PC-3 (cell line): ENCODE data around the gene TSPEAR. TPM values are rescaled to one million over a fixed set of nuclear protein-coding genes. Genes with fewer than 3 reads are reported as not detected.

Experiments used
- ATAC-seq: fragments of 200-7000 bp; cut with Tn5 transposase; 2 replicates; pipeline ENCODE4 v1.9.1; 2020; ENCODE audit warnings: mild to moderate bottlenecking, moderate library complexity
- BruUV-seq: library from RNA; stranded (reverse); fragments of 400-500 nt; replicated peaks from 2 replicates; lab custom pipeline; 2021; lab: Mats Ljungman, UMichigan
- CTCF ChIA-PET: fragments of 300-600 bp; sonication (Branson Sonifier 250); formaldehyde crosslinking; loops from one replicate; lab custom pipeline; 2022; ENCODE audit warnings: antibody characterized with exemption; lab: Charles Lee
- POLR2A ChIA-PET: fragments of 300-600 bp; sonication (Branson Sonifier 250); formaldehyde crosslinking; loops from one replicate; lab custom pipeline; 2022; ENCODE audit warnings: antibody characterized with exemption; ENCODE audit not compliant: unreplicated experiment; lab: Charles Lee
- DNase-seq: peaks from one replicate; pipeline ENCODE4 v3.0.0-alpha.2; 2015
- H2AFZ ChIP-seq: fragments of 300-600 bp; sonication (generic); 2 replicates; pipeline ENCODE4 v1.6.0; 2016; ENCODE audit warnings: antibody characterized with exemption, low read length
- H3F3A ChIP-seq: fragments of 300-600 bp; sonication (generic); one replicate; pipeline ENCODE4 v1.6.0; 2017; ENCODE audit warnings: antibody characterized with exemption, low read length, control low read depth, mild to moderate bottlenecking; ENCODE audit not compliant: unreplicated experiment
- H3K27ac ChIP-seq: fragments of 300-600 bp; sonication (generic); 2 replicates; pipeline ENCODE4 v1.5.1; 2016; ENCODE audit warnings: mild to moderate bottlenecking, low read length
- H3K27me3 ChIP-seq: fragments of 300-600 bp; sonication (generic); 2 replicates; pipeline ENCODE4 v1.6.1; 2016; ENCODE audit warnings: low read length, mixed read lengths
- H3K36me3 ChIP-seq: fragments of 300-600 bp; sonication (generic); 2 replicates; pipeline ENCODE4 v1.6.1; 2016; ENCODE audit warnings: low read depth, mixed run types, low read length, mixed read lengths
- H3K4me1 ChIP-seq: fragments of 300-600 bp; sonication (generic); 2 replicates; pipeline ENCODE4 v1.5.1; 2016; ENCODE audit warnings: low read length; ENCODE audit not compliant: insufficient read depth
- H3K4me2 ChIP-seq: fragments of 300-600 bp; sonication (generic); 2 replicates; pipeline ENCODE4 v1.6.0; 2016; ENCODE audit warnings: low read length
- H3K4me3 ChIP-seq: fragments of 300-600 bp; sonication (generic); 2 replicates; pipeline ENCODE4 v1.5.1; 2016; ENCODE audit warnings: mild to moderate bottlenecking, low read length, mixed read lengths
- H3K79me2 ChIP-seq: fragments of 300-600 bp; sonication (generic); 2 replicates; pipeline ENCODE4 v1.6.1; 2017; ENCODE audit warnings: low read length, mixed read lengths
- H3K9ac ChIP-seq: fragments of 300-600 bp; sonication (generic); 2 replicates; pipeline ENCODE4 v1.6.0; 2016; ENCODE audit warnings: mild to moderate bottlenecking, low read length
- H3K9me2 ChIP-seq: fragments of 300-600 bp; sonication (generic); replicated peaks from 2 replicates; pipeline ENCODE4 v1.6.1; 2016; ENCODE audit warnings: mixed run types, low read length, mixed read lengths
- H3K9me3 ChIP-seq: fragments of 300-600 bp; sonication (generic); 2 replicates; pipeline ENCODE4 v1.6.1; 2016; ENCODE audit warnings: low read length, mixed read lengths
- H4K20me1 ChIP-seq: fragments of 300-600 bp; sonication (generic); 2 replicates; pipeline ENCODE4 v1.6.1; 2016; ENCODE audit warnings: low read length, mixed read lengths
- CTCF ChIP-seq: fragments of 300-600 bp; sonication (generic); conservative IDR thresholded peaks from 2 replicates; pipeline ENCODE4 v1.5.1; 2017; ENCODE audit warnings: antibody characterized with exemption, low read depth, mild to moderate bottlenecking, low read length
- EZH2 ChIP-seq: fragments of 300-600 bp; sonication (generic); IDR thresholded peaks from one replicate; pipeline ENCODE4 v1.6.1; 2017; ENCODE audit warnings: antibody characterized with exemption, mild to moderate bottlenecking, low read length; ENCODE audit not compliant: unreplicated experiment
- EZH2phosphoT487 ChIP-seq: fragments of 300-600 bp; sonication (generic); IDR thresholded peaks from 2 replicates; pipeline ENCODE4 v1.6.1; 2018; ENCODE audit warnings: mild to moderate bottlenecking, antibody characterized with exemption, low read length, borderline replicate concordance
- intact Hi-C: fragments of 100-400 bp; cut with micrococcal nuclease; formaldehyde crosslinking; loops from 2 replicates; pipeline ENCODE4 v1.9.0; 2023
- total RNA-seq: library from RNA; depleted of rRNA; stranded (reverse); fragments of >200 nt; gene quantifications from 2 replicates; pipeline ENCODE4 v1.2.3, GENCODE V29; 2014

TSPEAR gene
- total RNA-seq, 1 experiment from 2014 or later: 2.1 TPM

GRCh38 chr21:44759628-44760285, 48.4 kb upstream of the TSPEAR start:
- ChIA-PET CTCF (no interaction called here), POLR2A (no interaction called here)
- intact Hi-C loops: no loop called here
- H3K27me3 ChIP-seq: no peaks in the 10 kb centered on the region
- no peak overlapping the region for H2AFZ ChIP-seq
- H3K4me1 ChIP-seq: peaks cover 11% of the 10 kb centered on the region
- H3K4me2 ChIP-seq: no peak overlapping the region
- no peak overlapping the region for H3K9ac ChIP-seq
- TF ChIP-seq EZH2phosphoT487 (no peak), EZH2 (no peak), CTCF (no peak)
- BruUV-seq: no TSS peak
- H4K20me1 ChIP-seq: no peaks in the 10 kb centered on the region
- ATAC-seq: no peak
- no peaks in the 10 kb centered on the region for H3K9me2 ChIP-seq
- H3K36me3 ChIP-seq: no peaks in the 10 kb centered on the region
- no peak overlapping the region for H3K27ac ChIP-seq
- H3K4me3 ChIP-seq: no peak overlapping the region
- no peaks in the 10 kb centered on the region for H3K9me3 ChIP-seq
- no peak for DNase-seq
- no peaks in the 10 kb centered on the region for H3F3A ChIP-seq
- H3K79me2 ChIP-seq: no peaks in the 10 kb centered on the region

DNA sequence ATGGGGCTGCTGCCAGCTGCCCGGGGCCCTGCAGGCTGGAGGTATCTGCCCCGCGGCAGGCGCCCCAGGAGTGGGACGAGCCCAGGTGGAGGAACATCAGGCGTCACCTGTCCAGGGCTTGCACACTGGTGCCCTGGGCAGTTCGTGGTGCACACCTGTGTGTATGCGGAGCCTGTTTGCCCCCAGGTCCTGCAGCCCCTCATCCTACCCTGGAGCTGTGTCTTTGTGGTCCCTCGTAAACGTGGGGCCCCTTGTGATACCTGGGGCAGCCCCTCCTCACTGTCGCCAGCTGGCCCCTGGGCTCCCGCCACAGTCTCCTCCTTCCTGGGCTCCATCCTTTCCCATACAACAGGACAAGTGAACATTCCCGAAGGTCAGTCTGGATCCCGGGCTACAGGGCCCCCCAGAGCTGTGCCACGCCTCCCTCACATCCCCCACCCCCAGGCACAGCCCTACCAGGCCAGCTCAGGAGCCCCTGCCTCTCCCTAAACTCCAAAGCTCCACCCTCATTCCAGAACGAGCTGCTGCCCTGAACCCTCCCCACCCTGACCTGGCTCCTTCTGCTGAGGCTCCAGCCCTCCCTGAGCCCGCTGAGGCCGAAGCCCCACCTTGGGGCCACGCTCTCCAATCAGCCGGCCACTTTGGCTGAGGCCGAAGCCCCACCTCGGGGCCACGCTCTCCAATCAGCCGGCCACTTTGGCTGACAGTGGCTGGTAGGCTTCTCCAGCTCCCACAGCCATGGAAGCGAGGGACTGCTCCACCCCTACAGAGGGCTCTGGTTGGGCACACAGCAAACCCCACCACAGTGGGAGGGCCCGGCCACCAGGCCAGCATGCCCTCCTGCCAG, 47.6 kb upstream of the TSPEAR start:
- Histone ChIP-seq H3K9me3 (no peaks in the 10 kb centered on the region), H3K9me2 (no peaks in the 10 kb centered on the region), H3K4me1 (peaks cover 6% of the 10 kb centered on the region), H3K4me2 (no peak overlapping the region), H3K79me2 (no peaks in the 10 kb centered on the region), H3K9ac (no peak overlapping the region), H3K36me3 (no peaks in the 10 kb centered on the region), H3K27me3 (no peaks in the 10 kb centered on the region), H2AFZ (no peak overlapping the region), H4K20me1 (no peaks in the 10 kb centered on the region), H3K27ac (no peak overlapping the region), H3F3A (no peaks in the 10 kb centered on the region), H3K4me3 (no peak overlapping the region)
- BruUV-seq: no TSS peak
- intact Hi-C loops: no loop called here
- DNase-seq: no peak
- CTCF ChIA-PET: no interaction called here
- ATAC-seq: no peak
- TF ChIP-seq CTCF: no peak
- TF ChIP-seq EZH2phosphoT487: no peak
- no peak for TF ChIP-seq EZH2
- POLR2A ChIA-PET: no interaction called here

- Histone ChIP-seq H3K79me2 (no peaks in the 10 kb centered on the region), H4K20me1 (no peaks in the 10 kb centered on the region), H3K4me2 (no peak overlapping the region), H3K27ac (no peak overlapping the region), H3K36me3 (no peaks in the 10 kb centered on the region), H3K27me3 (no peaks in the 10 kb centered on the region), H3K9me2 (no peaks in the 10 kb centered on the region), H3K4me1 (peaks cover 15% of the 10 kb centered on the region), H3K9ac (no peak overlapping the region), H3K9me3 (no peaks in the 10 kb centered on the region), H3F3A (no peaks in the 10 kb centered on the region), H3K4me3 (no peak overlapping the region), H2AFZ (no peak overlapping the region)
- CTCF ChIA-PET: no interaction called here
- TF ChIP-seq EZH2phosphoT487: no peak
- TF ChIP-seq EZH2: no peak
- no peak for TF ChIP-seq CTCF
- intact Hi-C loops: no loop called here
- POLR2A ChIA-PET: no interaction called here
- DNase-seq (no peak), ATAC-seq (no peak)
- BruUV-seq: no TSS peak
These were observed 46.8 kb upstream of the TSPEAR start for GRCh38 chr21:44758141-44758561.
